EL (cell line): ENCODE measurements around the gene TMEM242.
"Not testable (repeated sequence)": the region's sequence is repeated elsewhere in the genome, so short reads cannot be mapped to it uniquely, and the experiment has no call there.

Source experiments
- DNase-seq: peaks from one replicate; pipeline ENCODE4 v3.0.0-alpha.2; 2016

TMEM242 gene

GRCh38 chr6:157322792-157323254 lies 496 bp downstream of the TMEM242 start:
- DNase-seq = peak; percentile 89

- DNase-seq = peak; percentile 88
These were observed 6.2 kb downstream of the TMEM242 start for GRCh38 chr6:157316871-157317814.

GRCh38 chr6:157314705-157315321 lies 8.5 kb downstream of the TMEM242 start:
- DNase-seq = peak; percentile 73

GRCh38 chr6:157313531-157314467 lies 9.5 kb downstream of the TMEM242 start:
- DNase-seq = no peak

- no peak for DNase-seq
These were observed 10.6 kb downstream of the TMEM242 start for GRCh38 chr6:157312757-157313156.

GRCh38 chr6:157310693-157311092 lies 12.6 kb downstream of the TMEM242 start:
- DNase-seq = not testable (repeated sequence)

- no peak for DNase-seq
These were observed 15.7 kb downstream of the TMEM242 start for GRCh38 chr6:157307661-157308060.

- DNase-seq = no peak
These were observed 17.4 kb downstream of the TMEM242 start for GRCh38 chr6:157305670-157306653.

- peak; percentile 48 for DNase-seq
These were observed 18.2 kb downstream of the TMEM242 start for GRCh38 chr6:157304899-157305663.

GRCh38 chr6:157302736-157303135 lies 20.6 kb downstream of the TMEM242 start:
- DNase-seq = no peak

- no peak for DNase-seq
These were observed 22.9 kb downstream of the TMEM242 start for GRCh38 chr6:157300436-157300835.

GRCh38 chr6:157300006-157300405 lies 23.3 kb downstream of the TMEM242 start:
- no peak for DNase-seq

- DNase-seq = no peak
These were observed 25.0 kb downstream of the TMEM242 start for GRCh38 chr6:157298216-157298724.

GRCh38 chr6:157294654-157295053 lies 28.7 kb downstream of the TMEM242 start:
- no peak for DNase-seq

- DNase-seq = no peak
These were observed 29.5 kb downstream of the TMEM242 start for GRCh38 chr6:157293780-157294179.

- no peak for DNase-seq
These were observed 31.1 kb downstream of the TMEM242 start for GRCh38 chr6:157292202-157292601.

GRCh38 chr6:157291356-157291755 lies 32.0 kb downstream of the TMEM242 start:
- DNase-seq = no peak

- DNase-seq = no peak
These were observed 32.5 kb downstream of the TMEM242 start for GRCh38 chr6:157290797-157291196.

- DNase-seq = no peak
These were observed 33.6 kb downstream of the TMEM242 start for GRCh38 chr6:157289764-157290163.

GRCh38 chr6:157288575-157288974 lies 34.7 kb downstream of the TMEM242 start:
- DNase-seq = no peak

GRCh38 chr6:157287923-157288322 lies 35.4 kb downstream of the TMEM242 start:
- DNase-seq = no peak
